Measurements from ENCODE around the gene OFD1.

The OFD1 gene

GRCh38 chrX:13755254-13755653 lies 20.7 kb downstream of the OFD1 start:
- DNase-seq: no peak

GRCh38 chrX:13756381-13756780 lies 21.8 kb downstream of the OFD1 start:
- DNase-seq: no peak

- no peak for DNase-seq
These were observed 24.7 kb downstream of the OFD1 start for GRCh38 chrX:13759152-13759718.

- no peak for DNase-seq
These were observed 25.9 kb downstream of the OFD1 start for GRCh38 chrX:13760426-13760825.

- no peak for DNase-seq
These were observed 27.3 kb downstream of the OFD1 start for GRCh38 chrX:13761606-13762414.

- no peak for DNase-seq
These were observed 28.9 kb downstream of the OFD1 start for GRCh38 chrX:13763489-13763888.

GRCh38 chrX:13764281-13764680 lies 29.7 kb downstream of the OFD1 start:
- no peak for DNase-seq

GRCh38 chrX:13764765-13765164 lies 30.2 kb downstream of the OFD1 start:
- DNase-seq: no peak

GRCh38 chrX:13768939-13769338 lies 34.4 kb downstream of the OFD1 start:
- no peak for DNase-seq

GRCh38 chrX:13770013-13770535 lies 35.5 kb downstream of the OFD1 start:
- DNase-seq: no peak

- DNase-seq: no peak
These were observed 40.1 kb downstream of the OFD1 start for GRCh38 chrX:13774696-13775095.

GRCh38 chrX:13775837-13776236 lies 41.3 kb downstream of the OFD1 start:
- no peak for DNase-seq

GRCh38 chrX:13776387-13776786 lies 41.8 kb downstream of the OFD1 start:
- DNase-seq: no peak

- DNase-seq: no peak
These were observed 44.4 kb downstream of the OFD1 start for GRCh38 chrX:13778916-13779315.

GRCh38 chrX:13780868-13781427 lies 46.4 kb downstream of the OFD1 start:
- DNase-seq: no peak

GRCh38 chrX:13786048-13786447 lies 51.5 kb downstream of the OFD1 start:
- DNase-seq: no peak

GRCh38 chrX:13790206-13791131 lies 55.9 kb downstream of the OFD1 start:
- DNase-seq: no peak

- DNase-seq: no peak
These were observed 56.6 kb downstream of the OFD1 start for GRCh38 chrX:13791145-13791544.

- no peak for DNase-seq
These were observed 57.0 kb downstream of the OFD1 start for GRCh38 chrX:13791559-13791958.

- DNase-seq: no peak
These were observed 59.3 kb downstream of the OFD1 start for GRCh38 chrX:13793897-13794296.

- no peak for DNase-seq
These were observed 59.9 kb downstream of the OFD1 start for GRCh38 chrX:13794417-13794816.

- DNase-seq: no peak
These were observed 63.0 kb downstream of the OFD1 start for GRCh38 chrX:13797512-13797911.

- no peak for DNase-seq
These were observed 63.6 kb downstream of the OFD1 start for GRCh38 chrX:13798184-13798583.
